ENCODE data around the gene NAP1L5.

The NAP1L5 gene, protein sequence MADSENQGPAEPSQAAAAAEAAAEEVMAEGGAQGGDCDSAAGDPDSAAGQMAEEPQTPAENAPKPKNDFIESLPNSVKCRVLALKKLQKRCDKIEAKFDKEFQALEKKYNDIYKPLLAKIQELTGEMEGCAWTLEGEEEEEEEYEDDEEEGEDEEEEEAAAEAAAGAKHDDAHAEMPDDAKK

DNA sequence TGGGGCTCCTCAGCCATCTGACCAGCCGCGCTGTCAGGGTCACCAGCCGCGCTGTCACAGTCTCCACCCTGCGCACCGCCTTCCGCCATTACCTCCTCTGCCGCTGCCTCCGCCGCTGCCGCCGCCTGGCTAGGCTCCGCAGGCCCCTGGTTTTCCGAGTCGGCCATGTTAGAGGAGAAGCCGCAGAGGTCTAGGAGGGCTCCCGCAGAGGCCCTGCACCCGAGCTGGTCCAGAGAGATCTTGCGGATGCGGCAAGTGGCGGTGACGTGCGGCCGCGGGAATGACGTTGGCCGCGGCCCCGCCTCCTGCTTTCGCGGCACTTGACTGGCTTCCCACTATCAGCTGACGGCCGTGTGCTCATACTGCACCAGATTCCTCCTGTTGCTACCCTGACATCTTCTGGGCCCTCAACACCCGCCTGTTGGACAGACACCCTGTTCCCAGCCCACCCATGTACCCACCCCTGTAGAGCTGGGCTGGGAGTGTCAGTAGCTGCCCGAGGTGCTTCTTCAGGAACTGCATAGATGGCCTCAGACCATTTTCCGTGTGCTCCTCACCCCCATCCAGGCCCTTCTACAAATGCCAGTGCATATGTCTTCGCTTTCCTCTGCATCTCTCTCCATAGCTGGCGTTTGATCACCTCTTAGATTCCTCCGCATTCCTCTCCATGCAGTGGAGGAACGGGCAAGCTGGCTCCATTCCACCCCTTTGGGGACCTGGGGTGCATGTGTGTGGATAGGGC is at the start of gene NAP1L5:
Gene NAP1L5, minus strand, starts transcription at position 242 of the 742 bp plus-strand sequence. Its CDS starts 75 bp downstream, at position 167.
- DNase-seq: peak; percentile 71

DNA sequence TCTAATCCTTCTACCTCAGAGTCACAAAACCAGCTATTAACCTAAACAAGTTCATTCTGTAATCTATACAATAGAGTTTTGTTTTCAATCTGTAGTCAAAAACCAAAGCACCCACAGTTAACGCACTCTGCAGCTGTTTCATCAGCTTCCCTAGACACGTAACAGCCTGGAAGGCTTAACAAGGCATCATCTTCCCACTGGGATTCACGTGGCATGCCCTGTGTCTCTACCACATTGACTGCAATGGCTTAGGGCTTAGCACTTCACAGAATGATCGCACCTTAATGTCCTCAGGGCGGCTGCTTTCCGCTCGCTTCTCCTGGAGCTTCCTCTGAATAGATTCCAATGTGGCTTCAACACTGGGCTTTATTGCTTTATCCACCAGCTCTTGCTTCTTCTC is 49.7 kb upstream of the NAP1L5 start:
- DNase-seq: no peak

DNA sequence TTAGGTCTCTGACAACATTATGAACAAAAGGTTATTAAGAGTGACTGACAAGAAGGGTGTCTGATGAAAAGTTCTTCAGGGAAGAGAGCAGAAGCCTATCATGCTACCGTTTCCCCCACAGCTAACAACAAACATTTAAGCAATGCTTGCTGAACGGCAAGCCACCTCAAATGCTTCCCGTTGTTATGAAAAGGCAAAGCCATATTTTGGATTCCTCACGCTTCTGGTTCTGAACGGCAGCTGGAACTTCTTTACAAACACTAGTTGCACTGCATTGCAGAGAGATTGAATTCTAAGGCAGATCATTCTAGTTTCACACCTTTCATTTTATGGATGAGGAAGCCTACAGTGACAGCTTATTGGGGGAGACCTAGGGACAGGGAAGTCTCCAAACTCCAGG is 48.6 kb upstream of the NAP1L5 start:
- DNase-seq: no peak

DNA sequence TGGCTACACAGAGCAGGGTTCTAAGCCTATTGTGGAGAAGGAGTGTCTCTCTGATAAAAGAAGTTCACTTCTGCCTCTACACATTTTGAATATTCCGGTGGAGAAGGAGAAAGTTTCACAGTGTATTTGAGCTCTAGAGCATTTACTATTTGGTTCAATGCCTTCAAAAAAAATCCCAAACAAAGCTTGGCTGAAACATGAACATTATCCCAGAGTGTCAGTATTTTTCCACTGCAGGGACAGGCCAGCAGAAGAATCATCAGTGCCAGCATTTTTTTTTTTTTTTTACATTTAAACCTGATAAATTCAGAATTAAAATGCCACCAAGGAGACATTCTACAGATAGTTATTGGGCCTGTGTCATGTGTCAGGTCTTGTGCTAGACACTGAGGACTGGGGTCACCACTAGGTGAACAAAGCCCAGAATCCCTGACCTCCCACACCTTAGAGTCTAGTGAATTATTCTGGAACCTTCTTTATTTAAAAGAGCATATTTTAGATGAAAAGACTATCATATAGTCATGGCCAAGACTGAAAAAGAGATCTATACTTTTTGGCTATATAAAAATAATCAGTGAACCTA is 48.0 kb upstream of the NAP1L5 start:
- DNase-seq: no peak

DNA sequence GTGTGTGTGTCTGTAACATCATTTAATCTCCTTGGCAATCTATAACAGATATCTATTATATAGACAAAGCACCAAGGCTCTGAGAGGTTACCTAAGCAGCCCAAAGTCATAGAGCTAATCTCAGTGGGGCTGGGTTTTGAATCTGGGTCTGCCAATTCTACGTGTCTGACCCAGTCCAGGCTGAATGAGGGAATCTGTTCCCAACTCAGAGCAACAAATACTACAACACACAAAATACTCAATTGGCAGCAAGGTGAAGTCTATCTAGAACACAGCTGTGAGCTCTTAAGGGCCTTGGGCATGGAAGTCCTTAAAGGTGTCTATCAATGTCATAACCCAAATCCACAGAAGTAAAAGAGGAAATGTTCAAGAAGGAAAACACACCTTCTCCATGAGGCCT is 47.5 kb upstream of the NAP1L5 start:
- no peak for DNase-seq

DNA sequence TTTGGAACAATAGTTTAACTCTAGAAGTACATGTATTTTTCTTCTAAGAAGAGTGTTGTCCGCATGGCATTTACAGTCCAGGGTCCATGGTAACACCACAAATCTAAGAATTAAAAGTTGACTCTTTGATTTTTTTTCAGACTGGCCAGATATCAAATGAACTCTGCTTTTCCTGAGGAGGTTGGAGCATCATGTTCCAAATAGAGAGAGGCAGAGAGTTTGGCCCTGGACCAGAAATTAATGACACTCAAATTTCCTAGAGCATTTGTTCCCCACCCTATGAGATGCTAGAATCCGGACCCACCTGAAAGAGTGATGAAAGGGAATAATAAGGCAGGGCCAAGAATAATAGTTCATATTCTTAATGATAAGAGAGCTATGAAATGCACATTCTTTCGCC is 47.0 kb upstream of the NAP1L5 start:
- DNase-seq: no peak

DNA sequence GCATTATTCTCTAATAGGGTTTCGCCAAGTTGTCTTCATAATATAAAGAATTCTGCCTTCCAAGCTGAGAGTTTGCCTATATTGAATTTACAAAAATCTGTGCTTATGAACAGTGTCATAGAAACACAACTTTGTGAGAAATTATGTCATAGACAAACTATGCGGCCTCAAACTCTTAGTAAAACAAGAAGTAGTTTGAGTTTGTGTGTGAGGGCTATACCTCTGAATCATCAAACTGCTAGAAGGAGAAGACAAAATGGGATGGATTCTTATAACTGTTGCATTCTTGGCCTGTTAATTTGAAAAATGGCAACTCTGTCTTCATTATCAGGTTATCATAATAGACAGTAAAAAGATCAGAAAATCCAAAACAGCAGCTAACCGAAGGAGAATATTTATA is 46.1 kb upstream of the NAP1L5 start:
- no peak for DNase-seq

DNA sequence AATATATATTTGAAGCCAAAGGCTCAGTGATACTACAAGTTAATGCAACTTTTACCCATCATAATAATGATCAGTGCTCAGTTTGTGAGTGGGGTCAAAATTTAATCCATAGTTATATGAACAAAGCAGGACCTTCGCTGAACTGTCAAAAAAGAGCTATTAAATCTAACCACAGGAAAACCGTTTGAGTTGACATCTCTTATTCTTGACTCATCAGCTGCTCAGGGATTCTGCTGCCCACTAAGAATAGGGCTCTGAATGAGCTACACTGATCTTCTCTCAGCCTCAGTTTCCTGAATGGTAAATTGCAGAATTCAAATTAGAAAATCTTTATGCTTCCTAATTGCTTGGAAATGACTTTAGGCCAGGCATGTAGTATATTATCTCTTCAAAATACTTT is 44.9 kb upstream of the NAP1L5 start:
- no peak for DNase-seq

DNA sequence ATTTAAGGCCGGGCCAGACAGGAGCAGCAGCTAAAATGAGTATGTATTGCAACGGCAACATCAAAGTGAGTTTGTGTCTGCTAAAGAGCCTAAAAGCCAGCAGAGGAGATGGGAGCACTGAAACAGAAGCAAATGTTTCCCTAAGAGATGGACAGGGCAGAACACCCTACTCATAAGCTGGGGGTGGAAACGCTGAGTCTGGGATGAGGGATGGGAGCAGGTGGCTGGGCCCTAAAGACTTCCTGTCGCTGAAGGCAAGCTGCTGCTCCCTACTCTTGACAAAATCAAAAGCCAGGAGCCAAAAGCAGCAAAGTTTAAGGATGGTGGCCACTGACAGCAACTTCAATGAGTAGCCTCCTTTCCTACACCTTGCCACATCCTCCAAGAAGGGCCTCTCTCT is 40.6 kb upstream of the NAP1L5 start:
- DNase-seq: no peak

DNA sequence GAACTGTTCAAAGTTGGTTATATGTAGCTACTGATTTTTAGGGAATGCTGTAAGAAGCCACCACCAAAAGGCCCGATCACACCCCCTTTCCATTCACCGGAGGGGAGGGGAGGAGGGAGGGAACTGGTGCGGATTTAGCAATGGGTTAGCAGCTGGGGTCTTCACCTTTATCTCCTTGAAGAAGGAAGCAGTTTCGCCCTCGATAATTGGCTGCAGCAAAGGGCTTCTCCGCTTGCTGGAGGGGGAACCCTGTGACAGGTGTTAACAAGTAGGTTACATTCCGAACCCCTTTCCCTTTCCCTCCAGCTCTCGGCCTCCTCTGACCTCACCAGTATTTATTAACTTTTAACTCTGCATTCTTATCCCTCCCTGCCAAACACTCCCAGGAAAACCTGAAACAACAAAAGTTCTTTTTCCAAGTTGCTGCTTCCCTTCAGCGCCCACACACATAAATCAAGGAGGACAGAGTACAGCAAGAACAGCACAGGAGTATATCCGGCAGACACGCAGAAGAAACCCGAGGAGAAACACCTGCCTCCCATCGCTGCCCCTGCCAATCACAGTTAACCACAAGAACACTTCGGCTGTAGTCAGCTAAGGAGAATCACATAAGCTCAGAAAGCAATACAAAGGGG is 39.8 kb upstream of the NAP1L5 start:
- DNase-seq: no peak

DNA sequence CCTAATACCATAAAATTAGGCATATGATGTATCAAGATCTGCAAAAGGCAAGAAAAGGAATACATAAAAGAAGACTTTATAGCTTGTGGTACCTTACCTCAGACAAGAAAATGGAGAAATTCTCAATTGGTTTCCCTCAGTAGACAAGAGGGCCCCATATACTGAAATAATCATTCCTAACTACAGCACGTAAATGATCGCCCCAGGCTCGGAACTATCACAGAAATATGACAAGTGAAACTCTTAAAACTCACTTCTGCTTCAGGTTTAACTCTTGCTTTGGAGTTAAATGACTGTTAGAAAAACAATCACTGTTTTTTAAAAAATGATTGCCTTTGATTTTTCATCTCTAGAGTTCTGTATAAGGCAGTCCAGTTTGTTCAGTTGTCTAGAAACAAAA is 38.6 kb upstream of the NAP1L5 start:
- no peak for DNase-seq

DNA sequence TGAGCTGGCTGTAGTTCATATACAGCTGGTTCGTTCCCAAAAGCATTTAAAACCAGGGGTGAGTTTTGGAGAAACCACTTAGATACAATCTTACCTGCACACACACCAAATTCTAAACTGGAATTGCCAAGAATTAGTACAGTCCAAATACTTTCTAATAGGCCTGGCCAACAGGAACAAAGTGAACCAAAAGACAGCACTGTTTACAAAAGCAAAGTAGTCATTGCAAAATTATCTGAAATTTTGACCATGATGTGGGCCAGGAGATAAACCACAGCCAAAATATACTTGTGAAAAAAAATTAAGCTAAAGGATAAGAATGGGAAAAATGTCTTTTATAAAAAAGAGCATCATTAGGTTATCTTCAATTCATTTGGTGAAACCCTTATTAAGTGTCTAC is 37.9 kb upstream of the NAP1L5 start:
- no peak for DNase-seq

DNA sequence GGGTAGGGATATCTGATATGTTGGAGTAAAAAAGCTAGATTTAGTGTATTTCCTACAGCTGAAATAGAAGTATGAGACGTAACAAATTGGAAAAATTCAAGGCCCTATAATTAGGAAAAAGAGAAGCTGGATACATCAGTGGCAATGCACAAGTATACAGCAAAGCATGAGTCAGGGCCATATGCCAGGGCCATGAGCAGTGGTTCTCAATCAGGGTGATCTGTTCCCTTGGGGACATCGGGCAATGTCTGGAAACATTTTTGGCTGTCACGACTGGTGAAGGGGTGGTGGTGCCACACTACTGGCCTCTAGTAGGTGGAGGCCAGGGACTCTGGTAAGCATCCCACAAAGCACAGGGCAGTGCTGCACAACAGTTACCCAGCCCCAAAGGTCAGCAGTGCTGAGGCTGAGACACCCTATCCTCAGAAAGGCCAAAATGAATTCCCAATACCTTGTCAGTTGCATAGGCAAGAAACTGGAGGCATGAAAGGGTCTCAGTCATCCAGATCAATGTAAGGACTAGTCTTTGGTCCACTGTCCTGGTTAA is 36.8 kb upstream of the NAP1L5 start:
- DNase-seq: no peak

DNA sequence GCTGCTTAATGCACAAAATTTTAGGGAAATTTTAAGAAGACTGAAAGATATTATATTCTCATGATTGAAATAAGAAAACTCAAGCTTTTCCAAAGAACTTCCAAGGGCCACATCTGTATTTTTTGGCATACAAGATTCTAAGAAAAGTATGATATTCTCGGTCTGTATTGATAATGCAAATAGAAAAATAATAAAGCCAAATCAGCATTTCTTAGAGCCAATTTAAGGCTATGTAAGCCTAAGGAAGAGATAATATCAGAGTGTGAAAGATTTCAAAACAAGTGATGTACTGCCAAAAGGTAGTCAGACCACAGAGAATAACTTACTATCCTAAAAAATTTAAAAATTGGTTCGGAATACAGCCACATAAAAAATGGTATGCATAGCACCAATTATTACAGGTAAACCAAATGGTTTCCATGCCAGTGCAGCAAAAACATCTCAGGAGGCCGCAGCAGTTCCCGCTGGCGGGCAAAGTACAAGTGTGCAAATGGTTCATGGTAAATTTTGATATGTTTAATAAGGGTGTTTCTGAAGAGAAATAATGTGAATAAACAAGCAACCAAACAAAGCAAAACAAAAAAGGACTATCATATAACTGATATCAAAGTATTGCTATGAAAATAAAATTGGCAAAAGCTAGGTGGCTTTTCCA is 35.2 kb upstream of the NAP1L5 start:
- DNase-seq: no peak

DNA sequence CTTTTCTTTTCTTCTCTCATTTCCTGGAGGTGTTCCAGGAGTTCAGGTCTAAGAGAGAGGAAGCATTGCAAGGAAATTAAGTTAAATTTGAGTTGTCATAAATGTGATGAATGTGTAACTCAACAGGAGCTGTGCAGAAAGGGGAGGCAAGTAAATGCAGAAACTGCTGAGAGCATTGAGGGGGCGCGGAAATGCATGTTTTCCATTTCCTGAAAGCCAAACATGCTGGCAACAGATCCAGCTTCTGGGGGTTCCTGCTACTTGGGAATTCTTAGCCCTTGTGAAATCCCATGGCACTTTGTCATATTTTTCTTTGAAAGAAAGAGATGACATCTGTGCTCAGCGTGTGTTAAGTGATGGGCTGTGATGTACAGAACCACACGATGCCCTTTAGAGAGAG is 33.8 kb upstream of the NAP1L5 start:
- DNase-seq: no peak

DNA sequence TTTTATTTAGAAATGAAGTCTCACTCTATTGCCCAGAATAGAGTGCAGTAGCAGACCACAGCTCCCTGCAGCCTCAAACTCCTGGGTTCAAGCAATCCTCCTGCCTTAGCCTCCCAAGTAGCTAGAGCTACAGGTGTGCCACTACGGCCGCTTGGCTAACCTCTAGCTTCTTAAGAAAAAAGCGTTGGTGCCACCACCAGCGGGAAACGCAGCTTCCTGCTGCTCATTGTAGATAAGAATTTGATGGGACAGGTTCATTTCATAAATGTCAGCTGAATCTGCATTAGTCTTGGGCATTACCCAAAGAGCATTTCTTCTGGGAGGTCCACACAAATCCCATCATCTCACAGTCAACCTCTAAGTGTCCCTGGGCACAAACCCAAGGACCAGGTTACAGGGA is 33.2 kb upstream of the NAP1L5 start:
- no peak for DNase-seq

DNA sequence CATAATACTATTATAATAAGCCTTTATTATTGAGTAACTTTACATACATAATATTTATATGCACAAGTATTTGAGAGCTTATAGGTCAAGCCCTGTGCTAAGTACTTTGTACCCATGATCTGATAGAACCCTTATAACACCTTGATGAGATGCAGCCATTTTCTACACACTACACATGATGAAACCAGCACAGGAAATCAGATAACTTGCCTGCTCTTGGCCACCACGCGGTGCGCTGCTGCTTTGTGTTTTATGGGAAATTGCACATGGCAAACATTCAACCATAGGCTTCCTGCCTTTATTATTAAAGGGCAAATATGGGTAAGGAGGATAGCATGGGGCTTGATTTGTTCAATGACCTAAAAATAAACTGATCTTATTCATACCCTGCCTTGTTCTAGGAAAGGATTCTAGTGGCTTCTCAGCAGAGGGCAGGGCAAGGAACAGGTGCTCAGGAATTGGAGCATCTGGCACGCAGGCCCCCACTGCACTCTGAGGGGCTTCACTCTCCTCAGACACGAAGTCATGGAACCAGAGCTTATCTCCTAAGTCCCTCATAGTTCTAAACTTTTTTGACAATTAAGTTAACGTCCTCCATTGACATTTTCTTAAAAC is 31.6 kb upstream of the NAP1L5 start:
- no peak for DNase-seq

DNA sequence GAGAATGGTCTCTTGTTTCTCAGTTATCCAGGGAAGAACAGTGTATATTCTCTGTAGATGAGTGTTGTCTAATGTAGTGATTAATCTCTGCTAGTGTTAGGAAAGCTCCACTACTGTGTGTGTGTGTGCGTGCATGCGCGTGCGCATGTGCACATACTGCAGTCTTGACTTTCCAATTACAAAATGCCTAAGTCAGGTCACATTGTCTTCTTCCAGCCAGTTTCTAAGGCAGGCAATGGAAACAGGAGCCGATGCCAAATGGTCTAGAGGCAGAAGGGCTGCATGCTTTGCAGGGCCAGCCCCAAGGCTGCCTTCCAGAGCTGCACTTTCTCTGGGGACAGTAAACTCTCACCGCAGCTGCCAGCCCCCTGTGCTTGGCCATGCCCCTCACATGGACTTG is 30.5 kb upstream of the NAP1L5 start:
- DNase-seq: no peak

DNA sequence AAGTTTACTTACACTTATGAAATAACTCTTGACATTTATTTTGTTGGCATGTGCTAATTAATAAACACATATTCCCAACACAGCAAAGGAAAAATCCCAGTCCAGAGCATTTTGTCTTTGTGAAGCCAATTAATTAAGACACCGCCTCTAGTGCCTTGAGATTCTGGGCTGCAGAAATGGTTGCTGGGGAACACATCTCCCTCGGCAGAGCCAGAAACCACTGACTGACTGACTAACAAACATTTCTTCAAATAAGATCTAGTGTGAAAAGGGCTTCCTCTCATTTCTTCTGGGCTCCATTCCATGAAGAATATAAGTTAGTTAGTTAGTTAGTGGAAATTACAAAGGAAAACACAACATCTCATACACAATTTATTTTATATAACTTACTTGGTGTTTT is 28.4 kb upstream of the NAP1L5 start:
- DNase-seq: no peak

DNA sequence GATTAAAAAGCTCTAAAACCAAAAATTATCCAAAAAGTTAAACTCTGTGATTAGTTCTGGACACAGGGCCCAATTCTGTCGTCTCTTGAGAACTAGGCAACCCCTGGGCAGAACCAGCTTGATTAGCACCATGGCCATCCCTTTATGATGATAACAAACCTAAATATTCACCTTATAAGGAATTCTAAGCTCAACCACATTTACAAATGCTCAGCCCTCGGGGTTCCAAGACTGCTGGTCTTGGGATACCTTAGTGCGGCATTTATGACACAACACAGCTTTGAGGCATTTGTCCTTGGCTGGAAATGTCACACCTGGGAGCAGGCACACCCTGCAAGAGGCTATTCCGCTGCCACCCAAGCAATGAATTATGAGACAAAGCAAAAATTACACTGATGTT is 27.5 kb upstream of the NAP1L5 start:
- DNase-seq: no peak

DNA sequence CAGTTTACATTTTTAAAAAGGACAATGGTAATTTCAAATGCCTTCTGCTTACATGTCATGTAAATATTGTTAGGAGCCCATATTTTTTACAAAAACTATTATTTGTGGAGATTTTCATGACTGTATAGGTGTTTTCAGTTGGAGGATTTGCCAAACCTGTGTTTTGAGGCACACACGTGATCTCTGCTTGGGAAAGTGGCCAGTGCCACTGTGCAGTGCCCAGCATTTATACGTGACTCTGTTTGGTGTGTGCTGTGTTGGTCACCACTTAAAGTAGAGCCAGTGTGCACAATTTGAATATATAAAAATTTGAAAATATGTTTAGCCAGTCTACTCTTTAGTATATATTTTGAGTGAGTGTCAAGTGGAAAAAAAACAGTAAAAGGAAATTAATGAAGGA is 26.8 kb upstream of the NAP1L5 start:
- DNase-seq: no peak

DNA sequence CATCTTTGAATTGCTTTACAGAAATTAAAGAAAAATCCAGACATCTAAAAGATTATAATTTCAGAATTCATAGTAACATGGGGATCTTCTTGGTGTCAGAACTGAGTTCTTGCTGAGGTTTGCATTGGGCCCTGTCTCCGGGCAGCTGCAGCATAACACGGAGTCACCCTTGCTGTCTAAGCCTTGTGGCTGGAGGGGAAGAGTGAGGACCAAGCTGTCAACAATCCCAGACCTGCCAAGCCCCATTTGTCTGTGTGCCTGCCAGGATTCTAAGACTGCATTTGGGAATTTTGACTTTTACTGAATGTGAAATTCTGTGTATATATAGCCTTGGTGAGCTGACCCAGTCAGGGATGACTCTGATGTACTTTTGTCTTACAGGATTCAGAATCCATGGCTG is 25.2 kb upstream of the NAP1L5 start:
- DNase-seq: no peak

DNA sequence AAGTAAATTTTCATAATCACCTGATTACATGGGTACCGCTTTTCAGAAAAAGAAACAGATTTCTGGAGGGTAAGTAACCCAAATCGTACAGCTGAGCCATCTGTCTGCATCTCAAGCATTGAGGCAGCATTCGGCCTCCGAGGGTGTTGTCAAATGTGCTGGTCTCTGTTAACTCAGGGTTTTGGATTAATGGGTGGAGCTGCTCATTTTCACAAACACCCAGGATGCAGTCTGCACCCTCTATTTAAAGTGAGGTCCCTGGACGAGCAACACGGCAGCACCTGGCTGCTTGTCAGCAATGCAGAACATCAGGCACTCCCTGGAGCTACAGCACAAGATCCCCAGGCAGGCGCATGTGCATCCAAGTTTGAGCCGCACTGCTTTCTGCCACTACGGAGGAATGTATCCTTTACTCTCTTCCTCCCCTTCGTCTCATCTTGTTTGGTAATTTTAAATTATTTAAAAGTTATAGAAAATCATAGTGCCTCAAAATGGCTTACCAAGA is 24.7 kb upstream of the NAP1L5 start:
- no peak for DNase-seq

All from stimulated activated CD8-positive, alpha-beta memory T cell treated with anti-CD3 and anti-CD28 coated beads, Interleukin-4, amount 100 ng/mL, for 48 hours (primary cell).